Adrenal gland (tissue), 12 donors: ENCODE measurements around the gene HINT2. TPM values are rescaled to one million over a fixed set of nuclear protein-coding genes. Genes with fewer than 3 reads are reported as not detected.

Experiments used
- DNase-seq, 7 donors: peaks; one replicate each; pipeline ENCODE4 v3.0.0-alpha.2; 2019 to 2020
- H3K27ac ChIP-seq, 5 donors: fragments of 200-600 bp; sonication (generic) in 4 of 5; 1 replicate in 3 of 5; 2 replicates in 2 of 5; pipeline versions ENCODE4 v1.5.1 to v1.8.0; 2016 to 2020; ENCODE audit warnings: mild to moderate bottlenecking in 1 of 5
- H3K27me3 ChIP-seq: fragments of 200-600 bp; 2 replicates; pipeline ENCODE4 v1.8.0; 2021
- H3K36me3 ChIP-seq, 2 donors: fragments of 200-600 bp; replicated peaks in 1 of 2; 1 replicate in 1 of 2; 2 replicates in 1 of 2; pipeline versions ENCODE4 v1.5.1 to v1.8.0; 2018 to 2022
- H3K4me1 ChIP-seq, 2 donors: fragments of 200-600 bp; replicated peaks in 1 of 2; 1 replicate in 1 of 2; 2 replicates in 1 of 2; pipeline versions ENCODE4 v1.5.1 to v1.8.0; 2018 to 2021
- H3K4me3 ChIP-seq, 4 donors: fragments of 200-600 bp; sonication (generic) in 3 of 4; one replicate each; pipeline ENCODE4 v1.5.1; 2016 to 2018
- H3K9me3 ChIP-seq, 3 donors: fragments of 200-600 bp; sonication (generic) in 1 of 3; replicated peaks in 1 of 3; 1 replicate in 2 of 3; 2 replicates in 1 of 3; pipeline versions ENCODE4 v1.5.1 to v1.8.0; 2016 to 2021
- POLR2A ChIP-seq, 2 donors: fragments of 450-650 bp; IDR thresholded peaks; one replicate each; pipeline ENCODE4 v1.6.1; 2017; ENCODE audit warnings: antibody characterized with exemption in 2 of 2, mild to moderate bottlenecking in 2 of 2, moderate library complexity in 1 of 2
- WGBS, 4 donors: extraction: QIAGEN DNeasy Blood & Tissue Kit in 2 of 4; methylation state at CpG; one replicate each; pipeline versions ENCODE4 v1.1.5 to v1.1.7; 2013 to 2017; 5-methylcytosine and 5-hydroxymethylcytosine counted together
- intact Hi-C, 2 donors: fragments of 100-400 bp; cut with DNase I; formaldehyde crosslinking; loops; one replicate each; pipeline versions ENCODE4 v1.14.1 to v1.15.0; 2022 to 2023
- polyA plus RNA-seq, 3 donors: library from polyadenylated mRNA; stranded (reverse); fragments of 200-250 nt in 2 of 3; fragments of 350-450 nt in 1 of 3; fragmentation: Illumina TruSeq in 1 of 3; extraction: RNeasy Lipid Tissue Mini Kit (QIAGEN cat#74804) in 1 of 3; gene quantifications; one replicate each; pipeline ENCODE4 v1.2.3, GENCODE V29; 2013 to 2014
- total RNA-seq, 9 donors: library from RNA; depleted of rRNA in 4 of 9; stranded (reverse); fragments of >200 nt in 4 of 9; fragments of 120-200 nt in 1 of 9; fragmentation: NEBNext Ultra II Directional in 1 of 9; extraction: Animal tissue kit (Norgen Biotek cat#: 25700) in 1 of 9; gene quantifications; one replicate each; pipeline versions ENCODE4 v1.1.0 to v1.2.4, GENCODE V29; 2013 to 2023
- TF ChIP-seq, protein P1 (sequence below), 6 experiments: fragments of 450-650 bp in 4 of 6; fragments of 200-600 bp in 2 of 6; sonication (generic) in 1 of 6; IDR thresholded peaks; 1 replicate in 5 of 6; 2 replicates in 1 of 6; pipeline versions ENCODE4 v1.5.1 to v1.8.0; 2016 to 2021; ENCODE audit warnings: antibody characterized with exemption in 6 of 6, mild to moderate bottlenecking in 2 of 6, moderate library complexity in 1 of 6
- donor health status: healthy with polysubstance abuse.
- donor health status: Bipolar disorder and iron deficiency.
- donor health status: DM: yes; HTN: yes; CAD: no.
- donor health status: DM: no; HTN: no; CAD: no.
- donor health status: DM: no; HTN: no; CAD: no.
- donor health status: DM: yes; HTN: yes; CAD: no.

Gene HINT2
- total and polyA plus RNA-seq, 12 donors: 27.6 to 199 (median 82.9) TPM

DNA sequence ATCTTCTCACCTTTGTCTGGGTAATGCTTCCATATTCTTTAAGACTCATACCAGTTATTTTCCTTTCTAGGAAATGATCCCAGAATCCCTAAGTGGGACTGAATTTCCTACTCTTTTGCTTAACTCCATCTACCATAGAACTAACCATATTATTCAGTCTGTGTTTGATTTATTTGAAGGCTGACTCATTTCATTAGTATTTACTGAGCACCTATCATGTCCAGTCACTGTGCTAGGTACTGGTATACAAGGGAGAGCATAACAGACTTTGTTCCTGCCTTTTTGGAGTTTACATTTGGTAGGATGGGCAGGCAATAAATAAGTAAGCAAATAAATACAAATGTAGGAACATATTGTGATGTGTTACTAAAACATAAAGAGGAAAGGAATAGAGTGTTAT is 19.1 kb downstream of the HINT2 start:
- Histone ChIP-seq H3K4me3 (no peak overlapping the region), H3K4me1 (peaks cover 1 to 19% of the 10 kb centered on the region in 2 donors), H3K27ac (no peak overlapping the region), H3K36me3 (no peaks in the 10 kb centered on the region), H3K27me3 (no peaks in the 10 kb centered on the region), H3K9me3 (no peaks in the 10 kb centered on the region)
- no peak for TF ChIP-seq POLR2A (IDR thresholded peaks at IDR 0.05)
- TF ChIP-seq, protein P1, sequence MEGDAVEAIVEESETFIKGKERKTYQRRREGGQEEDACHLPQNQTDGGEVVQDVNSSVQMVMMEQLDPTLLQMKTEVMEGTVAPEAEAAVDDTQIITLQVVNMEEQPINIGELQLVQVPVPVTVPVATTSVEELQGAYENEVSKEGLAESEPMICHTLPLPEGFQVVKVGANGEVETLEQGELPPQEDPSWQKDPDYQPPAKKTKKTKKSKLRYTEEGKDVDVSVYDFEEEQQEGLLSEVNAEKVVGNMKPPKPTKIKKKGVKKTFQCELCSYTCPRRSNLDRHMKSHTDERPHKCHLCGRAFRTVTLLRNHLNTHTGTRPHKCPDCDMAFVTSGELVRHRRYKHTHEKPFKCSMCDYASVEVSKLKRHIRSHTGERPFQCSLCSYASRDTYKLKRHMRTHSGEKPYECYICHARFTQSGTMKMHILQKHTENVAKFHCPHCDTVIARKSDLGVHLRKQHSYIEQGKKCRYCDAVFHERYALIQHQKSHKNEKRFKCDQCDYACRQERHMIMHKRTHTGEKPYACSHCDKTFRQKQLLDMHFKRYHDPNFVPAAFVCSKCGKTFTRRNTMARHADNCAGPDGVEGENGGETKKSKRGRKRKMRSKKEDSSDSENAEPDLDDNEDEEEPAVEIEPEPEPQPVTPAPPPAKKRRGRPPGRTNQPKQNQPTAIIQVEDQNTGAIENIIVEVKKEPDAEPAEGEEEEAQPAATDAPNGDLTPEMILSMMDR (IDR thresholded peaks at IDR 0.05): no peak
- intact Hi-C loops: no loop called here
- DNase-seq: no peak

DNA sequence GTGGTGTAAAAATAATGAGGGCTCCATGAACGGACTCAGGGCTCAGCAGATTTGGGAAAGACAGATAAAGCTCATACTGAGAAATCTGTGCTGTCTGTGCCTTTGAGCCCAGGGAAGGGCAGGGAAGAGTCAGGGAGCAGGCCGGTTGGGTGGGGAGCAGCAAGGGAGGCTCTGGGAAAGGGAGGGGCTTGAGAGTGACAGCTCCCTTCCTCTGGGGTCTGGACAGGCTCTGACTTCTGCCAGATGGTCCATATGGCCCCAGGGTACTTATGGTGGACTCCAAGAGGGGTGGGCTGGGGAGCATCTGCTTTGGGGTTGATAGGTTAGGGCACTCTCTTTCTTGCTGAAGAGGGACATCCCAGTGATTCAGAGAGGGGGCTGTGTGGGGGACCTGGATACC is 21.4 kb downstream of the HINT2 start:
- Histone ChIP-seq H3K4me3 (no peak overlapping the region), H3K27ac (no peak overlapping the region)

DNA sequence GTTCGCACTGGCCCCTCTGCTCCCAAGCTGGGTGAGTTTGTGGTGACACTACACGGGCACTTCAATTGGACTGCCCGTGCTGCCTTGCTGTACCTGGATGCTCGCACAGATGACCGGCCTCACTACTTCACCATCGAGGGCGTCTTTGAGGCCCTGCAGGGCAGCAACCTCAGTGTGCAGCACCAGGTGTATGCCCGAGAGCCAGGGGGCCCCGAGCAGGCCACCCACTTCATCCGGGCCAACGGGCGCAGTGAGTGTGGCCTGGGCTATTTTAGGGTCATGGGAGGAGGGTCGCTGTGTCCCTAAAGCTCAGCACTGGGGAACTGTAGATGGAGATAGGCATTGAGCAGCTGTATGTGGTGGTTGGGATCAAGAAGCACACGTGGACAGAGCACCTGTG is 22.0 kb downstream of the HINT2 start:
- WGBS, 4 donors: 86 to 96% (median 93%) methylated on average over 7 to 14 of the region's 14 CpGs
- Histone ChIP-seq H3K27ac (no peak overlapping the region), H3K4me1 (peaks cover 5 to 23% of the 10 kb centered on the region in 2 donors), H3K9me3 (no peaks in the 10 kb centered on the region), H3K4me3 (no peak overlapping the region), H3K36me3 (no peaks in the 10 kb centered on the region), H3K27me3 (no peaks in the 10 kb centered on the region)
- intact Hi-C loops: loop anchor here in 1 of 2 donors (5.0 kb wide), 2 partner anchors 34 to 89 kb away; partner anchors contain the start of genes FAM221B and TMEM8B
- TF ChIP-seq, protein P1 (IDR thresholded peaks at IDR 0.05): no peak
- TF ChIP-seq POLR2A (IDR thresholded peaks at IDR 0.05): no peak
- DNase-seq: no peak

More for the DNA sequence above, 21.4 kb downstream of the HINT2 start:
- no peaks in the 10 kb centered on the region for H3K27me3 ChIP-seq
- no peaks in the 10 kb centered on the region for H3K36me3 ChIP-seq
- WGBS, 4 donors: 64 to 80% (median 71%) methylated on average over 2 of the region's 2 CpGs
- TF ChIP-seq, protein P1 (IDR thresholded peaks at IDR 0.05): no peak
- no peak for TF ChIP-seq POLR2A (IDR thresholded peaks at IDR 0.05)
- no peak for DNase-seq
- H3K9me3 ChIP-seq: no peaks in the 10 kb centered on the region
- intact Hi-C loops: loop anchor here in 1 of 2 donors (5.0 kb wide), 2 partner anchors 34 to 89 kb away; partner anchors contain the start of genes FAM221B and TMEM8B
- H3K4me1 ChIP-seq: peaks cover 5 to 23% of the 10 kb centered on the region in 2 donors

DNA sequence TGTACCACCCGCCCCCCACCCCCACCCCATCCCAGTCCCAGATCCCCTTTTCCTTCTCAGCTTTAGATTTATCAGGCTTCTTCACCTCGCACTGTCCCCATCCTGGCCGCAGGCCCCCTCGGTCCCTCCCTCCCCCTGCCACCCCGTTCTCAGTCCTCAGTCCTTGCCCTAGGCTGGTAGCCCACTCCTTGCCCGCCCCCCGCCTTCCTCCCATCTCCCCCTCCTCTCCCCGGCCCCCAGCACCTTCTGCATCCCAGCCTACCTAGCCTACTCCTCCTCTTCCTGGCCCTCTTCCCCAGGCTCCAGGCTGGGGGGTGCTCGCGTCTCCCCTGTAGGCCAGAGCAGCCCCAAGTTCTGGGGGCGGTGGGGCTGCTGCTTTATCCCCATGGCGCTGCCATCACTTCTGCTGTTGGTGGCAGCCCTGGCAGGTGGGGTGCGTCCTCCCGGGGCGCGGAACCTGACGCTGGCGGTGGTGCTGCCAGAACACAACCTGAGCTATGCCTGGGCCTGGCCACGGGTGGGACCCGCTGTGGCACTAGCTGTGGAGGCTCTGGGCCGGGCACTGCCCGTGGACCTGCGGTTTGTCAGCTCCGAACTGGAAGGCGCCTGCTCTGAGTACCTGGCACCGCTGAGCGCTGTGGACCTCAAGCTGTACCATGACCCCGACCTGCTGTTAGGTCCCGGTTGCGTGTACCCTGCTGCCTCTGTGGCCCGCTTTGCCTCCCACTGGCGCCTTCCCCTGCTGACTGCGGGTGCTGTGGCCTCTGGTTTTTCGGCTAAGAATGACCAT is 22.6 kb downstream of the HINT2 start:
- H3K9me3 ChIP-seq: no peaks in the 10 kb centered on the region
- H3K4me1 ChIP-seq: peaks cover 5 to 23% of the 10 kb centered on the region in 2 donors
- 80 to 86% (median 84%) methylated on average over 20 to 34 of the region's 34 CpGs for WGBS, 4 donors
- DNase-seq: peak in 1 of 7 donors; percentile 52
- no peaks in the 10 kb centered on the region for H3K27me3 ChIP-seq
- H3K27ac ChIP-seq: peak overlapping the region in 2 of 5 donors; percentile 29 to 82
- H3K4me3 ChIP-seq: peak overlapping the region in 2 of 4 donors; percentile 33 to 62
- intact Hi-C loops: loop anchor here in 1 of 2 donors (5.0 kb wide), 2 partner anchors 35 to 90 kb away; partner anchors contain the start of genes FAM221B and TMEM8B
- no peaks in the 10 kb centered on the region for H3K36me3 ChIP-seq
- no peak for TF ChIP-seq POLR2A (IDR thresholded peaks at IDR 0.05)
- TF ChIP-seq, protein P1 (IDR thresholded peaks at IDR 0.05): no peak
